Natural killer cell treated with Interleukin-12 subunit alpha and Interleukin-12 subunit beta and Interleukin-15 and Interleukin-18, amount 100 ng/mL, for 72 hours (primary cell): Measurements from ENCODE around the gene RNF112. TPM values are rescaled to one million over a fixed set of nuclear protein-coding genes. Genes with fewer than 3 reads are reported as not detected.
"Not testable (repeated sequence)": the region's sequence is repeated elsewhere in the genome, so short reads cannot be mapped to it uniquely, and the experiment has no call there.

Source experiments
- ATAC-seq, 2 donors: fragments of 150-1000 bp; cut with Tn5 transposase in 1 of 2; sonication (Bioruptor Pico), chemical (Tn5 transposase) in 1 of 2; 2 replicates each; pipeline ENCODE4 v1.10.0; 2021
- DNase-seq: peaks from one replicate; pipeline ENCODE4 v3.0.0; 2022; ENCODE audit warnings: low spot score
- H3K27ac Mint-ChIP-seq, 2 donors: 1 replicate in 1 of 2; 2 replicates in 1 of 2; pipeline ENCODE4 v1.8.0; 2022; ENCODE audit warnings: mixed read lengths in 2 of 2, mild to moderate bottlenecking in 1 of 2, moderate library complexity in 1 of 2
- H3K27me3 Mint-ChIP-seq, 2 donors: 1 replicate in 1 of 2; 2 replicates in 1 of 2; pipeline ENCODE4 v1.8.0; 2022; ENCODE audit warnings: mixed read lengths in 2 of 2
- H3K36me3 Mint-ChIP-seq: one replicate; pipeline ENCODE4 v1.8.0; 2022; ENCODE audit warnings: mixed read lengths
- H3K4me1 Mint-ChIP-seq, 2 donors: 1 replicate in 1 of 2; 2 replicates in 1 of 2; pipeline ENCODE4 v1.8.0; 2022; ENCODE audit warnings: low read depth in 2 of 2, mixed read lengths in 2 of 2, mild to moderate bottlenecking in 1 of 2
- H3K4me3 Mint-ChIP-seq: one replicate; pipeline ENCODE4 v1.8.0; 2022; ENCODE audit warnings: mixed read lengths
- H3K9me3 Mint-ChIP-seq: 2 replicates; pipeline ENCODE4 v1.8.0; 2022; ENCODE audit warnings: mixed read lengths
- total RNA-seq, 2 donors: library from RNA; stranded (reverse); gene quantifications; one replicate each; pipeline ENCODE4 v1.2.3, GENCODE V29; 2022

RNF112 gene
- total RNA-seq, 2 donors from 2014 or later: 0.14 to 1.1 TPM

- H3K9me3 Mint-ChIP-seq, H3K36me3 Mint-ChIP-seq, ATAC-seq, DNase-seq, H3K4me1 Mint-ChIP-seq, H3K27me3 Mint-ChIP-seq, H3K4me3 Mint-ChIP-seq: not testable (repeated sequence)
- H3K27ac Mint-ChIP-seq: peak overlapping the region in 1 of 2 donors; percentile 10
Observed at GRCh38 chr17:19446577-19446976, 35.5 kb downstream of the RNF112 start.

- ATAC-seq (peak; percentile 53 to 66), DNase-seq (peak; percentile 69)
- Mint-ChIP-seq H3K27me3 (peaks cover 7 to 11% of the 10 kb centered on the region in 2 donors), H3K9me3 (no peaks in the 10 kb centered on the region), H3K4me1 (peaks cover 4 to 5% of the 10 kb centered on the region in 2 donors), H3K36me3 (peaks cover 9% of the 10 kb centered on the region), H3K4me3 (no peak overlapping the region), H3K27ac (peak overlapping the region in 1 of 2 donors; percentile 10)
Observed at GRCh38 chr17:19447085-19447583, 36.1 kb downstream of the RNF112 start.

GRCh38 chr17:19448341-19449268 is 37.6 kb downstream of the RNF112 start:
- Mint-ChIP-seq H3K4me3 (no peak overlapping the region), H3K27me3 (peaks cover 0 to 16% of the 10 kb centered on the region in 2 donors), H3K27ac (no peak overlapping the region), H3K4me1 (peaks cover 4 to 5% of the 10 kb centered on the region in 2 donors), H3K36me3 (no peaks in the 10 kb centered on the region), H3K9me3 (no peaks in the 10 kb centered on the region)
- no peak for DNase-seq
- ATAC-seq: no peak

- Mint-ChIP-seq H3K27me3 (peaks cover 0 to 16% of the 10 kb centered on the region in 2 donors), H3K27ac (no peak overlapping the region), H3K4me3 (no peak overlapping the region), H3K9me3 (no peaks in the 10 kb centered on the region), H3K36me3 (no peaks in the 10 kb centered on the region), H3K4me1 (peaks cover 4 to 5% of the 10 kb centered on the region in 2 donors)
- no peak for DNase-seq
- ATAC-seq: no peak
Observed at GRCh38 chr17:19449656-19450055, 38.6 kb downstream of the RNF112 start.

- Mint-ChIP-seq H3K27ac (no peak overlapping the region), H3K4me1 (no peaks in the 10 kb centered on the region), H3K9me3 (no peaks in the 10 kb centered on the region), H3K27me3 (peaks cover 0 to 21% of the 10 kb centered on the region in 2 donors), H3K36me3 (no peaks in the 10 kb centered on the region), H3K4me3 (no peak overlapping the region)
- ATAC-seq (no peak), DNase-seq (no peak)
Observed at GRCh38 chr17:19453296-19453695, 42.3 kb downstream of the RNF112 start.

- Mint-ChIP-seq H3K27ac (no peak overlapping the region), H3K36me3 (no peaks in the 10 kb centered on the region), H3K9me3 (no peaks in the 10 kb centered on the region), H3K27me3 (peaks cover 0 to 18% of the 10 kb centered on the region in 2 donors), H3K4me3 (no peak overlapping the region), H3K4me1 (no peaks in the 10 kb centered on the region)
- ATAC-seq (no peak), DNase-seq (no peak)
Observed at GRCh38 chr17:19454074-19454473, 43.0 kb downstream of the RNF112 start.

GRCh38 chr17:19456016-19456927 is 45.2 kb downstream of the RNF112 start:
- ATAC-seq: no peak
- peaks cover 0 to 12% of the 10 kb centered on the region in 2 donors for H3K27me3 Mint-ChIP-seq
- H3K4me1 Mint-ChIP-seq: peaks cover 0 to 5% of the 10 kb centered on the region in 2 donors
- H3K9me3 Mint-ChIP-seq: no peaks in the 10 kb centered on the region
- no peak overlapping the region for H3K4me3 Mint-ChIP-seq
- H3K27ac Mint-ChIP-seq: no peak overlapping the region
- no peak for DNase-seq
- no peaks in the 10 kb centered on the region for H3K36me3 Mint-ChIP-seq

GRCh38 chr17:19457046-19457445 is 46.0 kb downstream of the RNF112 start:
- no peak for ATAC-seq
- Mint-ChIP-seq H3K4me3 (no peak overlapping the region), H3K27me3 (peaks cover 0 to 11% of the 10 kb centered on the region in 2 donors), H3K4me1 (peaks cover 0 to 5% of the 10 kb centered on the region in 2 donors), H3K27ac (no peak overlapping the region), H3K36me3 (no peaks in the 10 kb centered on the region), H3K9me3 (no peaks in the 10 kb centered on the region)
- no peak for DNase-seq

GRCh38 chr17:19457830-19458271 is 46.8 kb downstream of the RNF112 start:
- Mint-ChIP-seq H3K9me3 (no peaks in the 10 kb centered on the region), H3K4me3 (no peak overlapping the region), H3K27ac (no peak overlapping the region), H3K4me1 (peaks cover 6 to 10% of the 10 kb centered on the region in 2 donors), H3K27me3 (peaks cover 0 to 7% of the 10 kb centered on the region in 2 donors), H3K36me3 (no peaks in the 10 kb centered on the region)
- ATAC-seq: no peak
- DNase-seq: no peak

- ATAC-seq, H3K36me3 Mint-ChIP-seq, H3K27ac Mint-ChIP-seq, H3K9me3 Mint-ChIP-seq, H3K4me3 Mint-ChIP-seq, H3K27me3 Mint-ChIP-seq, DNase-seq: not testable (repeated sequence)
- H3K4me1 Mint-ChIP-seq: peaks cover 12 to 16% of the 10 kb centered on the region in 2 donors
Observed at GRCh38 chr17:19458481-19458880, 47.4 kb downstream of the RNF112 start.

- H3K36me3 Mint-ChIP-seq, ATAC-seq, H3K27me3 Mint-ChIP-seq, H3K9me3 Mint-ChIP-seq, H3K4me3 Mint-ChIP-seq, DNase-seq, H3K27ac Mint-ChIP-seq: not testable (repeated sequence)
- peaks cover 17 to 22% of the 10 kb centered on the region in 2 donors for H3K4me1 Mint-ChIP-seq
Observed at GRCh38 chr17:19459018-19459655, 48.1 kb downstream of the RNF112 start.

- Mint-ChIP-seq H3K9me3 (no peaks in the 10 kb centered on the region), H3K4me3 (no peak overlapping the region), H3K36me3 (no peaks in the 10 kb centered on the region), H3K27me3 (no peaks in the 10 kb centered on the region), H3K27ac (no peak overlapping the region), H3K4me1 (peaks cover 17 to 27% of the 10 kb centered on the region in 2 donors)
- ATAC-seq: no peak
- DNase-seq: no peak
Observed at GRCh38 chr17:19460700-19461099, 49.7 kb downstream of the RNF112 start.

- Mint-ChIP-seq H3K9me3 (no peaks in the 10 kb centered on the region), H3K36me3 (no peaks in the 10 kb centered on the region), H3K27me3 (no peaks in the 10 kb centered on the region), H3K4me1 (peaks cover 17 to 27% of the 10 kb centered on the region in 2 donors), H3K4me3 (no peak overlapping the region), H3K27ac (no peak overlapping the region)
- no peak for DNase-seq
- ATAC-seq: no peak
Observed at GRCh38 chr17:19461116-19461515, 50.1 kb downstream of the RNF112 start.
